ENCODE measurements around the gene GLIPR2.

Gene GLIPR2

GRCh38 chr9:36141288-36141687, 4.8 kb downstream of the GLIPR2 start:
- TF ChIP-seq YY1 (IDR thresholded peaks at IDR 0.05; ENCODE audit: low read depth) = no peak
- TF ChIP-seq ZBTB7A (IDR thresholded peaks at IDR 0.05; ENCODE audit: low read depth) = no peak
- TF ChIP-seq FOXM1 (IDR thresholded peaks at IDR 0.05; ENCODE audit: borderline replicate concordance, low read depth) = no peak
- TF ChIP-seq EGR1 (IDR thresholded peaks at IDR 0.05) = no peak
- TF ChIP-seq RAD21 (IDR thresholded peaks at IDR 0.05; ENCODE audit: low read depth) = peak; percentile 21; the same call in 1 of the 2 replicates
- TF ChIP-seq USF1 (IDR thresholded peaks at IDR 0.05) = no peak

- TF ChIP-seq TAF1 (IDR thresholded peaks at IDR 0.05; ENCODE audit: low read depth) (no peak), RAD21 (IDR thresholded peaks at IDR 0.05; ENCODE audit: low read depth) (no peak), FOXM1 (IDR thresholded peaks at IDR 0.05; ENCODE audit: borderline replicate concordance, low read depth) (no peak), TCF12 (IDR thresholded peaks at IDR 0.05; ENCODE audit: low read depth) (no peak), NFIC (IDR thresholded peaks at IDR 0.05) (no peak), CREB1 (IDR thresholded peaks at IDR 0.05; ENCODE audit: low read depth) (no peak), USF1 (IDR thresholded peaks at IDR 0.05) (no peak), YY1 (IDR thresholded peaks at IDR 0.05; ENCODE audit: low read depth) (no peak), REST (IDR thresholded peaks at IDR 0.05; ENCODE audit: low read depth) (no peak), MAX (IDR thresholded peaks at IDR 0.05) (no peak), ZBTB7A (IDR thresholded peaks at IDR 0.05; ENCODE audit: low read depth) (no peak), EP300 (IDR thresholded peaks at IDR 0.05; ENCODE audit: borderline replicate concordance) (no peak), CEBPB (IDR thresholded peaks at IDR 0.05) (no peak)
Observed at GRCh38 chr9:36141761-36142160, 5.2 kb downstream of the GLIPR2 start.

GRCh38 chr9:36142510-36143244, 6.1 kb downstream of the GLIPR2 start:
- TF ChIP-seq TCF12 (IDR thresholded peaks at IDR 0.05; ENCODE audit: low read depth) (no peak), NFIC (IDR thresholded peaks at IDR 0.05) (no peak), FOXM1 (IDR thresholded peaks at IDR 0.05; ENCODE audit: borderline replicate concordance, low read depth) (no peak), ZBTB7A (IDR thresholded peaks at IDR 0.05; ENCODE audit: low read depth) (no peak), TEAD4 (IDR thresholded peaks at IDR 0.05) (no peak), REST (IDR thresholded peaks at IDR 0.05; ENCODE audit: low read depth) (no peak), MAX (IDR thresholded peaks at IDR 0.05) (no peak), RAD21 (IDR thresholded peaks at IDR 0.05; ENCODE audit: low read depth) (no peak)

- TF ChIP-seq EP300 (IDR thresholded peaks at IDR 0.05; ENCODE audit: borderline replicate concordance) = no peak
- no peak for TF ChIP-seq TAF1 (IDR thresholded peaks at IDR 0.05; ENCODE audit: low read depth)
- no peak for TF ChIP-seq MAX (IDR thresholded peaks at IDR 0.05)
Observed at GRCh38 chr9:36143245-36143641, 6.7 kb downstream of the GLIPR2 start.

GRCh38 chr9:36144309-36145232, 8.0 kb downstream of the GLIPR2 start:
- TF ChIP-seq RAD21 (IDR thresholded peaks at IDR 0.05; ENCODE audit: low read depth) (no peak), EP300 (IDR thresholded peaks at IDR 0.05; ENCODE audit: borderline replicate concordance) (no peak), TCF12 (IDR thresholded peaks at IDR 0.05; ENCODE audit: low read depth) (no peak), FOXM1 (IDR thresholded peaks at IDR 0.05; ENCODE audit: borderline replicate concordance, low read depth) (no peak), CEBPB (IDR thresholded peaks at IDR 0.05) (no peak), TEAD4 (IDR thresholded peaks at IDR 0.05) (no peak), CREB1 (IDR thresholded peaks at IDR 0.05; ENCODE audit: low read depth) (no peak), REST (IDR thresholded peaks at IDR 0.05; ENCODE audit: low read depth) (no peak), YY1 (IDR thresholded peaks at IDR 0.05; ENCODE audit: low read depth) (no peak), TAF1 (IDR thresholded peaks at IDR 0.05; ENCODE audit: low read depth) (no peak), MAX (IDR thresholded peaks at IDR 0.05) (no peak), NFIC (IDR thresholded peaks at IDR 0.05) (no peak), EGR1 (IDR thresholded peaks at IDR 0.05) (no peak), ZBTB7A (IDR thresholded peaks at IDR 0.05; ENCODE audit: low read depth) (no peak), USF1 (IDR thresholded peaks at IDR 0.05) (no peak)
